Trophoblast cell (in vitro differentiated cells and primary cell): ENCODE results near the gene PBX1.

Experiments used
- DNase-seq, 2 donors: peaks; one replicate each; pipeline ENCODE4 v3.0.0-alpha.2; 2016
- H2AFZ ChIP-seq: 2 replicates; pipeline ENCODE4 v1.6.1; 2013; ENCODE audit warnings: low read length, moderate library complexity, mild to moderate bottlenecking; ENCODE audit not compliant: insufficient read depth, poor library complexity
- H2AK5ac ChIP-seq: 2 replicates; pipeline ENCODE4 v1.6.1; 2013; ENCODE audit warnings: mild to moderate bottlenecking, low read length
- H2BK120ac ChIP-seq: 2 replicates; pipeline ENCODE4 v1.6.1; 2013; ENCODE audit warnings: low read length, mild to moderate bottlenecking, moderate library complexity; ENCODE audit not compliant: insufficient read depth, poor library complexity
- H2BK12ac ChIP-seq: 2 replicates; pipeline ENCODE4 v1.6.1; 2013; ENCODE audit warnings: mild to moderate bottlenecking, low read length, moderate library complexity
- H2BK5ac ChIP-seq: 2 replicates; pipeline ENCODE4 v1.6.1; 2013; ENCODE audit warnings: low read length, low read depth, moderate library complexity, mild to moderate bottlenecking; ENCODE audit not compliant: poor library complexity
- H3K14ac ChIP-seq: 2 replicates; pipeline ENCODE4 v1.6.1; 2013; ENCODE audit warnings: mild to moderate bottlenecking, low read length
- H3K18ac ChIP-seq: 2 replicates; pipeline ENCODE4 v1.6.1; 2013; ENCODE audit warnings: mild to moderate bottlenecking, low read length
- H3K23ac ChIP-seq: 2 replicates; pipeline ENCODE4 v1.6.1; 2013; ENCODE audit warnings: low read length
- H3K27ac ChIP-seq: 2 replicates; pipeline ENCODE4 v1.5.1; 2013; ENCODE audit warnings: low read depth, mild to moderate bottlenecking, inconsistent platforms, low read length, moderate library complexity
- H3K27me3 ChIP-seq: 2 replicates; pipeline ENCODE4 v1.6.1; 2013; ENCODE audit warnings: inconsistent platforms, mild to moderate bottlenecking, low read length, moderate library complexity; ENCODE audit not compliant: insufficient read depth
- H3K36me3 ChIP-seq, 2 experiments: 1 replicate in 1 of 2; 2 replicates in 1 of 2; pipeline ENCODE4 v1.6.1; 2013; ENCODE audit warnings: low read length in 2 of 2, mild to moderate bottlenecking in 2 of 2, moderate library complexity in 1 of 2; ENCODE audit not compliant: insufficient read depth in 2 of 2, control insufficient read depth in 1 of 2
- H3K4ac ChIP-seq: 2 replicates; pipeline ENCODE4 v1.6.1; 2013; ENCODE audit warnings: low read depth, mild to moderate bottlenecking, low read length, moderate library complexity
- H3K4me1 ChIP-seq, 2 experiments: 1 replicate in 1 of 2; 2 replicates in 1 of 2; pipeline ENCODE4 v1.6.1; 2013; ENCODE audit warnings: low read length in 2 of 2, mild to moderate bottlenecking in 2 of 2, moderate library complexity in 1 of 2; ENCODE audit not compliant: insufficient read depth in 2 of 2, control insufficient read depth in 1 of 2
- H3K4me2 ChIP-seq: 2 replicates; pipeline ENCODE4 v1.6.1; 2013; ENCODE audit warnings: inconsistent platforms, mild to moderate bottlenecking, low read length, moderate library complexity
- H3K4me3 ChIP-seq: 2 replicates; pipeline ENCODE4 v1.5.1; 2013; ENCODE audit warnings: mild to moderate bottlenecking, low read depth, low read length, inconsistent platforms
- H3K79me1 ChIP-seq: one replicate; pipeline ENCODE4 v1.6.1; 2013; ENCODE audit warnings: low read length
- H3K79me2 ChIP-seq: 2 replicates; pipeline ENCODE4 v1.6.1; 2013; ENCODE audit warnings: low read length, mild to moderate bottlenecking; ENCODE audit not compliant: control insufficient read depth, insufficient read depth, poor library complexity
- H3K9ac ChIP-seq: 2 replicates; pipeline ENCODE4 v1.6.1; 2013; ENCODE audit warnings: mild to moderate bottlenecking, low read length
- H3K9me3 ChIP-seq: 2 replicates; pipeline ENCODE4 v1.6.1; 2013; ENCODE audit warnings: low read depth, mild to moderate bottlenecking, control low read depth, inconsistent platforms, low read length; ENCODE audit not compliant: insufficient read depth
- H4K12ac ChIP-seq: 2 replicates; pipeline ENCODE4 v1.6.1; 2013; ENCODE audit warnings: low read depth, mild to moderate bottlenecking, low read length, moderate library complexity
- H4K8ac ChIP-seq: 2 replicates; pipeline ENCODE4 v1.6.1; 2013; ENCODE audit warnings: low read depth, mild to moderate bottlenecking, low read length, moderate library complexity
- H4K91ac ChIP-seq: one replicate; pipeline ENCODE4 v1.6.1; 2013; ENCODE audit warnings: low read depth, mild to moderate bottlenecking, low read length, moderate library complexity
- WGBS: extraction: QIAGEN DNeasy Blood & Tissue Kit; methylation state at CpG from one replicate; pipeline ENCODE4 v1.1.7; 2013; ENCODE audit warnings: missing lambda C conversion rate; ENCODE audit not compliant: insufficient read length, insufficient coverage; ENCODE audit errors: extremely low coverage; 5-methylcytosine and 5-hydroxymethylcytosine counted together

PBX1 gene

GRCh38 chr1:164561472-164561871 is 2.5 kb downstream of the PBX1 start:
- no peak overlapping the region for H3K4me3 ChIP-seq
- no CpG with 5 or more reads among the region's 1 CpG for WGBS
- no peak overlapping the region for H4K91ac ChIP-seq

DNA sequence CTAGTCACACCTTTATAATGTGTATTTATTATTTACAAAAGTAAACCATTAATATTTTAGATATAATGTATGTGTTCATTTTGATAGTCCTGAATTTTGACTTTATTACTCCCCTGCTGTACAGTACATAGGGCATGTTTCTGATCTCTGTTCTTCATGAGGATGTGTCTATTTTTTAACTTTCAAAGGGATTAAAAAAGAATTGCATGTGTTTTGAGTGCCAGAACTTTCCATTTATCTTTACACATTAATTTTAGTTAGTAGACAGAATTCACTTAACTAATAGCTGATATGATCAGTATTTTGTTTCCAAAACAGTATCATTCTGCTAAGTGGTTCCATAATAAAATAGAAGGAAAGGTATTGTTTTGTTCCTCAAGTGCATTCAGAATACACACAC is 3.1 kb downstream of the PBX1 start:
- DNase-seq: no peak
- Histone ChIP-seq H2BK120ac (no peak overlapping the region), H2AFZ (no peak overlapping the region), H4K8ac (no peak overlapping the region), H3K18ac (no peak overlapping the region), H3K14ac (no peak overlapping the region), H2BK12ac (no peak overlapping the region), H4K91ac (no peak overlapping the region), H3K9me3 (no peaks in the 10 kb centered on the region), H3K23ac (no peak overlapping the region), H3K9ac (no peak overlapping the region), H3K79me1 (peaks cover 6% of the 10 kb centered on the region), H4K12ac (no peak overlapping the region), H3K36me3 (no peaks in the 10 kb centered on the region), H3K27me3 (no peaks in the 10 kb centered on the region), H3K4me1 (no peaks in the 10 kb centered on the region), H3K4me2 (peak overlapping the region; percentile 70), H2BK5ac (no peak overlapping the region), H3K79me2 (peaks cover 2% of the 10 kb centered on the region), H3K4me3 (no peak overlapping the region), H3K4ac (no peak overlapping the region), H3K27ac (no peak overlapping the region), H2AK5ac (no peak overlapping the region)

More at GRCh38 chr1:164561472-164561871, 2.5 kb downstream of the PBX1 start:
- H3K23ac ChIP-seq: no peak overlapping the region
- H2BK120ac ChIP-seq: no peak overlapping the region
- no peaks in the 10 kb centered on the region for H3K9me3 ChIP-seq
- H4K8ac ChIP-seq: no peak overlapping the region
- no peaks in the 10 kb centered on the region for H3K4me1 ChIP-seq
- no peak overlapping the region for H3K4ac ChIP-seq
- no peak for DNase-seq
- no peak overlapping the region for H2BK12ac ChIP-seq
- H3K14ac ChIP-seq: no peak overlapping the region
- H3K79me1 ChIP-seq: peaks cover 6% of the 10 kb centered on the region
- no peaks in the 10 kb centered on the region for H3K36me3 ChIP-seq
- H3K27me3 ChIP-seq: no peaks in the 10 kb centered on the region
- H3K9ac ChIP-seq: no peak overlapping the region
- H2AFZ ChIP-seq: no peak overlapping the region
- H2AK5ac ChIP-seq: no peak overlapping the region
- no peak overlapping the region for H3K18ac ChIP-seq
- peaks cover 2% of the 10 kb centered on the region for H3K79me2 ChIP-seq
- H2BK5ac ChIP-seq: no peak overlapping the region
- no peak overlapping the region for H4K12ac ChIP-seq
- H3K4me2 ChIP-seq: peak overlapping the region; percentile 65
- no peak overlapping the region for H3K27ac ChIP-seq

- H4K12ac ChIP-seq: no peak overlapping the region
- H3K36me3 ChIP-seq: no peaks in the 10 kb centered on the region
- no peak overlapping the region for H2AFZ ChIP-seq
- H3K4me3 ChIP-seq: no peak overlapping the region
- no peaks in the 10 kb centered on the region for H3K27me3 ChIP-seq
- H3K79me1 ChIP-seq: peaks cover 6% of the 10 kb centered on the region
- no peaks in the 10 kb centered on the region for H3K9me3 ChIP-seq
- peak overlapping the region; percentile 70 for H3K4me2 ChIP-seq
- H3K79me2 ChIP-seq: peaks cover 2% of the 10 kb centered on the region
- H3K14ac ChIP-seq: no peak overlapping the region
- no peak overlapping the region for H4K8ac ChIP-seq
- no peak overlapping the region for H2AK5ac ChIP-seq
- no peak overlapping the region for H3K9ac ChIP-seq
- H2BK12ac ChIP-seq: no peak overlapping the region
- H3K27ac ChIP-seq: no peak overlapping the region
- peak overlapping the region; percentile 2 for H3K4ac ChIP-seq
- H2BK5ac ChIP-seq: no peak overlapping the region
- no peaks in the 10 kb centered on the region for H3K4me1 ChIP-seq
- H2BK120ac ChIP-seq: no peak overlapping the region
- no CpG with 5 or more reads among the region's 4 CpGs for WGBS
- H4K91ac ChIP-seq: no peak overlapping the region
- DNase-seq: no peak
- H3K23ac ChIP-seq: no peak overlapping the region
- H3K18ac ChIP-seq: no peak overlapping the region
Observed at GRCh38 chr1:164562511-164562910, 3.5 kb downstream of the PBX1 start.

- no peak overlapping the region for H2BK12ac ChIP-seq
- no peak overlapping the region for H2BK120ac ChIP-seq
- no peak overlapping the region for H3K23ac ChIP-seq
- peaks cover 3% of the 10 kb centered on the region for H3K79me2 ChIP-seq
- no peak overlapping the region for H3K27ac ChIP-seq
- H4K8ac ChIP-seq: no peak overlapping the region
- DNase-seq: no peak
- H2BK5ac ChIP-seq: no peak overlapping the region
- H4K12ac ChIP-seq: no peak overlapping the region
- peak overlapping the region; percentile 70 for H3K4me2 ChIP-seq
- no peak overlapping the region for H2AFZ ChIP-seq
- no peak overlapping the region for H4K91ac ChIP-seq
- no CpG with 5 or more reads among the region's 3 CpGs for WGBS
- no peaks in the 10 kb centered on the region for H3K36me3 ChIP-seq
- no peaks in the 10 kb centered on the region for H3K27me3 ChIP-seq
- H3K9ac ChIP-seq: no peak overlapping the region
- no peaks in the 10 kb centered on the region for H3K4me1 ChIP-seq
- no peak overlapping the region for H3K18ac ChIP-seq
- H3K9me3 ChIP-seq: no peaks in the 10 kb centered on the region
- no peak overlapping the region for H3K4me3 ChIP-seq
- peaks cover 6% of the 10 kb centered on the region for H3K79me1 ChIP-seq
- H2AK5ac ChIP-seq: no peak overlapping the region
- H3K14ac ChIP-seq: no peak overlapping the region
- peak overlapping the region; percentile 69 for H3K4ac ChIP-seq
Observed at GRCh38 chr1:164562947-164563520, 4.0 kb downstream of the PBX1 start.
